Measurements from ENCODE around the gene DPYSL5. TPM values are rescaled to one million over a fixed set of nuclear protein-coding genes. Genes with fewer than 3 reads are reported as not detected.

DPYSL5 gene
- total and polyA plus RNA-seq, 2 experiments from 2014 or later = 0.21 to 0.63 TPM

GRCh38 chr2:26915316-26915715 lies 67.4 kb downstream of the DPYSL5 start:
- H3K9me3 ChIP-seq (ENCODE audit: low read depth) = no peaks in the 10 kb centered on the region
- H3K4me3 ChIP-seq = no peak overlapping the region
- H3K36me3 ChIP-seq (replicated peaks; ENCODE audit: insufficient read depth, low read depth) = no peaks in the 10 kb centered on the region
- no peaks in the 10 kb centered on the region for H3K79me2 ChIP-seq
- H2AFZ ChIP-seq = no peak overlapping the region
- no peak overlapping the region for H3K4me2 ChIP-seq
- DNase-seq (ENCODE audit: low spot score) = no peak
- H3K27me3 ChIP-seq = peaks cover 4% of the 10 kb centered on the region
- WGBS (ENCODE audit: low lambda C conversion rate, missing lambda C conversion rate) = 99% methylated on average over 5 of the region's 5 CpGs
- no peaks in the 10 kb centered on the region for H4K20me1 ChIP-seq (ENCODE audit: insufficient read depth, poor library complexity, severe bottlenecking)
- no peak overlapping the region for H3K27ac ChIP-seq
- no peaks in the 10 kb centered on the region for H3K4me1 ChIP-seq (ENCODE audit: insufficient read depth)
- TF ChIP-seq EZH2 (IDR thresholded peaks at IDR 0.05; ENCODE audit: borderline replicate concordance) (no peak), EZH2phosphoT487 (IDR thresholded peaks at IDR 0.05; ENCODE audit: low read depth, severe bottlenecking, unreplicated experiment) (no peak)
- TF ChIP-seq, protein P1, sequence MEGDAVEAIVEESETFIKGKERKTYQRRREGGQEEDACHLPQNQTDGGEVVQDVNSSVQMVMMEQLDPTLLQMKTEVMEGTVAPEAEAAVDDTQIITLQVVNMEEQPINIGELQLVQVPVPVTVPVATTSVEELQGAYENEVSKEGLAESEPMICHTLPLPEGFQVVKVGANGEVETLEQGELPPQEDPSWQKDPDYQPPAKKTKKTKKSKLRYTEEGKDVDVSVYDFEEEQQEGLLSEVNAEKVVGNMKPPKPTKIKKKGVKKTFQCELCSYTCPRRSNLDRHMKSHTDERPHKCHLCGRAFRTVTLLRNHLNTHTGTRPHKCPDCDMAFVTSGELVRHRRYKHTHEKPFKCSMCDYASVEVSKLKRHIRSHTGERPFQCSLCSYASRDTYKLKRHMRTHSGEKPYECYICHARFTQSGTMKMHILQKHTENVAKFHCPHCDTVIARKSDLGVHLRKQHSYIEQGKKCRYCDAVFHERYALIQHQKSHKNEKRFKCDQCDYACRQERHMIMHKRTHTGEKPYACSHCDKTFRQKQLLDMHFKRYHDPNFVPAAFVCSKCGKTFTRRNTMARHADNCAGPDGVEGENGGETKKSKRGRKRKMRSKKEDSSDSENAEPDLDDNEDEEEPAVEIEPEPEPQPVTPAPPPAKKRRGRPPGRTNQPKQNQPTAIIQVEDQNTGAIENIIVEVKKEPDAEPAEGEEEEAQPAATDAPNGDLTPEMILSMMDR (IDR thresholded peaks at IDR 0.05; ENCODE audit: poor library complexity) = no peak
- H3K9me2 ChIP-seq (replicated peaks; ENCODE audit: insufficient read depth) = no peaks in the 10 kb centered on the region

GRCh38 chr2:26916128-26916692 lies 68.3 kb downstream of the DPYSL5 start:
- H3K27me3 ChIP-seq = peaks cover 4% of the 10 kb centered on the region
- no peak overlapping the region for H2AFZ ChIP-seq
- DNase-seq (ENCODE audit: low spot score) = no peak
- H4K20me1 ChIP-seq (ENCODE audit: insufficient read depth, poor library complexity, severe bottlenecking) = no peaks in the 10 kb centered on the region
- TF ChIP-seq EZH2phosphoT487 (IDR thresholded peaks at IDR 0.05; ENCODE audit: low read depth, severe bottlenecking, unreplicated experiment) (no peak), EZH2 (IDR thresholded peaks at IDR 0.05; ENCODE audit: borderline replicate concordance) (no peak)
- TF ChIP-seq, protein P1 (IDR thresholded peaks at IDR 0.05; ENCODE audit: poor library complexity) = no peak
- no peaks in the 10 kb centered on the region for H3K79me2 ChIP-seq
- H3K36me3 ChIP-seq (replicated peaks; ENCODE audit: insufficient read depth, low read depth) = no peaks in the 10 kb centered on the region
- H3K27ac ChIP-seq = no peak overlapping the region
- no peaks in the 10 kb centered on the region for H3K4me1 ChIP-seq (ENCODE audit: insufficient read depth)
- no peak overlapping the region for H3K4me2 ChIP-seq
- WGBS (ENCODE audit: low lambda C conversion rate, missing lambda C conversion rate) = 83% methylated on average over 7 of the region's 7 CpGs
- H3K4me3 ChIP-seq = no peak overlapping the region
- H3K9me2 ChIP-seq (replicated peaks; ENCODE audit: insufficient read depth) = no peaks in the 10 kb centered on the region
- H3K9me3 ChIP-seq (ENCODE audit: low read depth) = no peaks in the 10 kb centered on the region

GRCh38 chr2:26917135-26917836 lies 69.4 kb downstream of the DPYSL5 start:
- Histone ChIP-seq H3K27ac (no peak overlapping the region), H3K36me3 (replicated peaks; ENCODE audit: insufficient read depth, low read depth) (no peaks in the 10 kb centered on the region), H4K20me1 (ENCODE audit: insufficient read depth, poor library complexity, severe bottlenecking) (no peaks in the 10 kb centered on the region), H3K79me2 (no peaks in the 10 kb centered on the region), H3K4me1 (ENCODE audit: insufficient read depth) (no peaks in the 10 kb centered on the region), H3K4me2 (no peak overlapping the region), H3K9me2 (replicated peaks; ENCODE audit: insufficient read depth) (no peaks in the 10 kb centered on the region), H3K27me3 (no peaks in the 10 kb centered on the region), H3K4me3 (no peak overlapping the region), H2AFZ (no peak overlapping the region), H3K9me3 (ENCODE audit: low read depth) (no peaks in the 10 kb centered on the region)
- WGBS (ENCODE audit: low lambda C conversion rate, missing lambda C conversion rate) = 79% methylated on average over 5 of the region's 5 CpGs
- TF ChIP-seq, protein P1 (IDR thresholded peaks at IDR 0.05; ENCODE audit: poor library complexity) = no peak
- no peak for TF ChIP-seq EZH2phosphoT487 (IDR thresholded peaks at IDR 0.05; ENCODE audit: low read depth, severe bottlenecking, unreplicated experiment)
- TF ChIP-seq EZH2 (IDR thresholded peaks at IDR 0.05; ENCODE audit: borderline replicate concordance) = no peak
- DNase-seq (ENCODE audit: low spot score) = no peak
